Sciatic nerve (tissue), 2 donors: ENCODE measurements around the gene CEP57L1. TPM values are rescaled to one million over a fixed set of nuclear protein-coding genes. Genes with fewer than 3 reads are reported as not detected.
A peak's percentile ranks its signal among the peaks of the same experiment; 100 is the strongest.

Source experiments
- ATAC-seq: fragments of 200-7000 bp; cut with Tn5 transposase; one replicate; pipeline ENCODE4 v1.9.1; 2020; ENCODE audit warnings: mild to moderate bottlenecking, moderate library complexity
- DNase-seq: peaks from one replicate; pipeline ENCODE4 v3.0.0-alpha.2; 2020; ENCODE audit warnings: low spot score
- intact Hi-C: fragments of 100-400 bp; cut with DNase I; formaldehyde crosslinking; loops from one replicate; pipeline ENCODE4 v1.14.2; 2022
- total RNA-seq: library from RNA; stranded (reverse); fragmentation: NEBNext Ultra II Directional; extraction: Animal tissue kit (Norgen Biotek cat#: 25700); gene quantifications from one replicate; pipeline ENCODE4 v1.2.1, GENCODE V29; 2021
- donor health status: DM: no; HTN: no; CAD: no.
- donor health status: DM: no; HTN: no; CAD: no.

CEP57L1 gene
- 20.8 TPM for total RNA-seq

- ATAC-seq, result peak; percentile 95
- intact Hi-C loops, result no loop called here
- peak; percentile 99 for DNase-seq
These were observed at the start of gene CEP57L1 for GRCh38 chr6:109095036-109095834. Gene CEP57L1, plus strand, starts transcription at chr6:109095507. Its CDS starts 49,715 bp downstream, at chr6:109145222.

GRCh38 chr6:109048176-109048575 lies 47.1 kb upstream of the CEP57L1 start:
- DNase-seq, result no peak
- intact Hi-C loops, result no loop called here
- no peak for ATAC-seq

DNA sequence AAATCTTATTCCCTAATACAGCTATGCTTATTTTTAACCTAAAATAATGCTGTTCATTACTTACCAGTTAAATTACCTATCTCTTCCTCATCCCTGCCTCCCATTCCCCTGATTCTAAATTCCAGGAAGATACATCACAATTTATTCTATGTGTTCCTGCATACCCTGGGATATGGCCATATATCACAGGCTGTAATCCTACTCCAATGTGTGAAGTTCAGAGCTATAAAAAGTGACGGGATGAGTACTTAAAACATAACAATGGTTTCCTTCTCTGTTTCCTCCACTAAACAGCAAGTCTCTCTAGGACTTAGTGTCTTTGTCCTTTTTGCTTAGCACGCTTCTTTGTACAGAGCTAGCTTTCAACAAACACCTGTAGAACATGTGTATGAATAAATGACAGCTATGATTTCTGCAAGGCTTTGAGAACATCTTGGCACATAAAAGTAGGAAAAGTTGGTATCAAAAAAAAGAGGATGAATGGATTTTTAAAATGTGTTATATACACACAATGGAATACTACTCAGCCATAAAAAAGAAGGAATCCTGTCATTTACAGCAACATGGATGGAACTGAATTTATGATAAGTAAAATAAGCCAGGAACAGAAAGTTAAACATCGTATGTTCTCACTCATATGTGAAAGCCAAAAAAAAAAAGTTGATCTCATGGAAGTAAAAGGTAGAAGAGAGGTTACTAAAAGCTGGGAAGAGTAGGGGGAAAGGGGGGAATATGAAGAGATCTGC lies 46.5 kb upstream of the CEP57L1 start:
- intact Hi-C loops, result no loop called here
- DNase-seq, result no peak
- ATAC-seq, result no peak

GRCh38 chr6:109050012-109050411 lies 45.3 kb upstream of the CEP57L1 start:
- intact Hi-C loops, result no loop called here
- no peak for ATAC-seq
- DNase-seq, result no peak

- DNase-seq (no peak), ATAC-seq (no peak)
- intact Hi-C loops, result no loop called here
These were observed 44.7 kb upstream of the CEP57L1 start for GRCh38 chr6:109050447-109051102.

- DNase-seq, result no peak
- intact Hi-C loops, result no loop called here
- no peak for ATAC-seq
These were observed 43.8 kb upstream of the CEP57L1 start for GRCh38 chr6:109051301-109052017.

DNA sequence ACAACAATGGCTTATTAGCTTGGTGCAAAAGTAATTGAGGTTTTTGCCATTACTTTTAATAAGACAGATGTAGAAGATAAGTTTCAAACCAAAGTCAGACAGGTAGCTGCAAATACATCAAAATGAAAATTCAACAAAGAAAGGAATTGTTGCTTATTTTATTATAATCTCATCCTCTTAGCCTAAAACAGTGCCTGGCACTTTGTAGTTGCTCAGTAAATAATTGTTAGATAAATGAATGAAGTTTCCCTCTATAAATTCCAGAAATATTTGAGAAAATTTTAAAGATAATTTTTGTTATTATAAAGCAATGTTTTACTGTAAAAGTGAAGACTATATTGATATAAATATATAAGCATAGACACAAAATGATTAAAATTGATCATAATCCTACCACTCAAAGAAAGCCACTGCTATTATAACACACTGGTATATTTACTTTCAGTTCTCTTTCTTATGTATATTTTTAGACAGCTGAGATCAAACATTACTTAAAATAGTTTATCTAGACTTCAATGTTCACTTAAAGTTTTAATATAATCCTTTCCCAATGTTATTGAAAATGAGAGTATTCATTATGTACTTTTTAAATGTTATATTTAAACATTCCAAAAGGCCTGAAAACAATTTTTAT lies 43.2 kb upstream of the CEP57L1 start:
- ATAC-seq (no peak), DNase-seq (no peak)
- intact Hi-C loops, result no loop called here

GRCh38 chr6:109052852-109053251 lies 42.5 kb upstream of the CEP57L1 start:
- intact Hi-C loops, result no loop called here
- ATAC-seq, result no peak
- DNase-seq, result no peak

DNA sequence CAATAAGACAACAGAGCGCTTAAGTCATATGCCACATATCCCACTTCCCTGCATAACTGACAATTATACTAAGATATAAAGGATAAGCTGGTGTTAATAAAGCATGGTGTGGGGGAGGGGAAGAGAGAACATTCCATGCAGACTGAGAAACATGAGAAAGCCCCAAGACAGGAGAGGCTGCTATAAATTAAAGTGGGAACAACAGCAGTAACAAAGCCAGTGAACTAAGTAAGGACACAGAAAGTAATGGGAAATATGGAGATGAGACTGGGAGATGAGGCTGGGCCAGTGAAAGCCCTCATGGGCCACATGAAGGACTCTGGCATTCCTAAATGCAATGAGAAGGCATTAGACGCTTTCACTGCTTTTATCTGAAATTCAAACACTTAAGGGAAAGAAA lies 42.0 kb upstream of the CEP57L1 start:
- DNase-seq (no peak), ATAC-seq (no peak)
- intact Hi-C loops, result no loop called here

DNA sequence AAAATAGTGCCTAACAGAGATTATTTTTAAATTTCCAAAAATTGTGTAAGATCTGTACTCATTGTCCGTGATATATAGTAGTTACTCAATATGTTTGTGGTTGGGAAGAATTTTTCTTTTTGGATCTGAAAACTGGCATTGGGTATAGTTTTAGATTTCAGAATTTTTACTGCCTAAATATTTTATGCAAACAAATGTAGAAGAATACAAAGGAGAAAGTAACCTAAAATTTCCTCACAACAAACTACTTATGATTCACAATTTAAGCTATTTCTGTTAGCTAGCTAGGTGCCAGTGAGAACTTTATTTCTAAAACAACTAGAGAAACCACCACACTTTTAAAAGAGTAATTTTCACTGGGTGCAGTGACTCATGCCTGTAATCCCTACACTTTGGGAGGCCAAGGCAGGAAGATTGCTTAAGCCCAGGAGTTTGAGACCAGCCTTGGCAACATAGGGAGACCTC lies 39.5 kb upstream of the CEP57L1 start:
- no peak for ATAC-seq
- DNase-seq, result no peak
- intact Hi-C loops, result no loop called here

DNA sequence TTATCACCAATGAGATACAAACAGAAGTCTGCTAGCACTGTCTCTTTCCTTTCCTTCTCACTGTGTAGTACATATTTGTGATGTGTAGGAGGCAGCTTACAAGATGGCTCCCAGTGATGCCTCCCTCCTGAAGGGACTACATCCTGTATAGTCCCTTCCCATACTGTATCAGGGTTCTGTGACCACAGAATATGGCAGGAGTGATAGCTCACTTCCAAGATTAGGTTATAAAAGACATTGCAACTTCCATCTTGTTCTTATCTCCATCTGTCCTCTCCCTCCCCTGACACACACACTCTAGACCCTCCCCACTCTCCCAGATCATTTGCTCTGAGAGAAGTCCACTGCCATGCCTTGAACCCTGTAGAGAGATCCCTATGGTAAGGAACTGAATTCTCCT lies 38.6 kb upstream of the CEP57L1 start:
- DNase-seq, result no peak
- intact Hi-C loops, result no loop called here
- ATAC-seq, result no peak

DNA sequence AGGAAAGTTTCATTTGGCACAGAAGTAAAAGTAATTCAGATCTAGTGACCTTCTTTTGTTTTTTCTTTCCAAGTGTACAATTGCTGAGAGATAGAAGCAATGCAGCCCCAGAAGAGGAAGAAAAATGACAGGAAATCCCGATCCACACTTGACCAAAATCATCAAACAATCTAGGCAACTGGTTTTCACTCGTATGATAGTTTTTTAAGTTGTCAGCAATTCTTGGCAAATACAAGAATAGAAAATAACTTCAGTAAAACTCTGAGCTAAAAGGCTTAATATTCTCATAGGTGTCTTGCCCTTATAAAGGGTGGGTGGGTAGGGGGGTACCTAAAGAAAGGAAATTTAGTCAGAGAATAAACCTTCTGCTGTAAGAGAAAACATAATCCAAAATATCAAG lies 36.7 kb upstream of the CEP57L1 start:
- intact Hi-C loops, result no loop called here
- no peak for ATAC-seq

GRCh38 chr6:109059153-109059552 lies 36.2 kb upstream of the CEP57L1 start:
- no peak for DNase-seq
- ATAC-seq, result peak; percentile 30
- intact Hi-C loops, result no loop called here

More for the DNA sequence above, 36.7 kb upstream of the CEP57L1 start:
- no peak for DNase-seq

DNA sequence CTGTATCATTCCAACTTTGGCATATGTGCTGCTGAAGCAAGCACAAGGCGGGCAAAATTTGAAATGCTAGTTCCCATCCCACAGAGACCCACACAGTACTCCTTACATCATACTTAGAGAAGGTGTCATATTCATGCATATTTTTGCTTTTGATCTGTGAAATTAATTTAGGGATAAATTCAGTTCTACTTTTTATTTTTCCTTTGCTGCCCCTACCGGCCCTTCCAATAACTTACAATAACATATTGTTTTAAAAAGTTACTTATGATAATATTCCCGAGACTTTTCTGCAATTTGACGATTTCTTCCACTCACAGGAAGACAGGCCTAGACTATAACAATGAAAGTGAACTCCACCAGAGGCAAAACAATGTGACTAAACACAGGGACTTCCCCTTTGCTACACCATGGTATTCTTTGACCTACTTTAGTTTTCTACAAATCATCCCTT lies 35.7 kb upstream of the CEP57L1 start:
- ATAC-seq (peak; percentile 82), DNase-seq (no peak)
- intact Hi-C loops, result no loop called here

DNA sequence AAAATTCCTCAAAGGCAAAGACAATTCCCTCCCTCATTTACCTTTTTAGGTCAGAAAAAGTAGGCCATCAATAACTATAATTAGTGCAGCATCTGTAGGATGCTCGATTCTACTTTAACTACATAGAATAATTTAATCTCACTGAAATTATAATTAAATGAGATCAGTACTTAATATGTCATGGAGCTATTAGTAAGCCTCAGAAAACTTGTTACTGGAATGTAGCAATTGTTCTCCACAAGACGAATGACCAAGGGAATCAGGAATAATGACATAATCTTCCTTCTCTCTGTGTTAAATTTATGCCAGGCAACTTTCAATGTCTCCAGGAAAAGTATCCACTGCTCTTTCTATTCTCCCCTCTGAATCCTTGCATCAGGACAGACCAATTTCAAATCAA lies 34.7 kb upstream of the CEP57L1 start:
- ATAC-seq, result no peak
- intact Hi-C loops, result no loop called here
- DNase-seq, result no peak

GRCh38 chr6:109062216-109062615 lies 33.1 kb upstream of the CEP57L1 start:
- intact Hi-C loops, result no loop called here
- ATAC-seq (no peak), DNase-seq (no peak)

GRCh38 chr6:109062767-109063352 lies 32.4 kb upstream of the CEP57L1 start:
- ATAC-seq (no peak), DNase-seq (no peak)
- intact Hi-C loops, result no loop called here

- intact Hi-C loops, result loop anchor here (10.0 kb wide), 1 partner anchor 525 kb away; no protein-coding TSS in a partner anchor
- ATAC-seq, result peak; percentile 37
- DNase-seq, result no peak
These were observed 25.6 kb upstream of the CEP57L1 start for GRCh38 chr6:109069746-109070145.
